Vein endothelial cell (primary cell): ENCODE data around the gene HNRNPCL4. TPM values are rescaled to one million over a fixed set of nuclear protein-coding genes. Genes with fewer than 3 reads are reported as not detected.

Source experiments
- total RNA-seq: library from RNA; depleted of rRNA; stranded (reverse); fragments of >200 nt; gene quantifications from 2 replicates; pipeline ENCODE4 v1.2.3, GENCODE V29; 2012

The HNRNPCL4 gene
- not detected in 2 replicates for total RNA-seq

DNA sequence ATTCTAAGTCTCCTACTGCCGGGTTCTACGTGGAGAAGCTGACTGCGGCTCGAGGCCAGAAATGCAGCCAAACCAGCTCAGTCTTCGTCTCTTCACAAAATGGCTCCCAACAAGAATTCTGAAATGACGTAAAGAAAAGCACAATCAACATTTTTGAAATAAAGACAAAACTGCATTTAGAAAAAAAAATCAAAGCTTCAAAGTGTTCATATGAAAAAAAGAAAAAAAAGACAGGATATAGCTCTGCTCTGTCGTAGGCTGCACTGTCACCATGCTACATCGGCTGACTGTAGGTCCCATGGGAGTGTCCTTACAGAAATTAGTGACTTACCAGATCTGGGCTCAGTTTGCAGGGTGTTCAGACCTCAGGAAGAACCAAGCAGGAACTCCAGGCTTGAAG lies at the start of gene HNRNPCL4:
Gene HNRNPCL4 (minus strand): TSS at position 101 of the 400 bp plus-strand sequence. CDS start 164 bp downstream, outside the sequence.

DNA sequence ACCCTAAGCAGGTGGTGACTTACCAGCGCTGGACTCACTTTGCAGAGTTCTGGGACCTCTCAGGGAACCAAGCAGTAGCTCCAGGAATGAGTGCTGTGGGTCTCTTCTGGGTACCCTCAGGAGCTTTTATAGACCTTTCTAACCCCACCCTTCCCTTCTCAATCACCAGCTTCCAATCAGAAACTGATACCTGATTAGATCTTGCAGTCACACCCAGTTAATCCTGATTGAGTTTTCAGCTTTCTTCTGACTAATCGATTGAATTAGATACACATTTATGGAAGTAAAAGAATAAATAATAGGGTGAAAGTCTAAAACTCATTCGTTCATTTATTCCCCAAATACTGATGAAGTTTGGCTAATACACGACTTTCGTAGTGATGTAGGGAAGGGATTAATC lies 35.9 kb upstream of the HNRNPCL4 start, which contains the start of gene PRAMEF13:
Gene PRAMEF13 (minus strand): TSS at position 101 of the 400 bp plus-strand sequence. CDS start 1,820 bp downstream, outside the sequence.

GRCh38 chr1:13171548-13171947 lies 6.1 kb upstream of the HNRNPCL4 start, which contains the start of gene PRAMEF9:
Gene PRAMEF9, plus strand, starts transcription at chr1:13171848. Its CDS starts 3,433 bp downstream, at chr1:13175281.

DNA sequence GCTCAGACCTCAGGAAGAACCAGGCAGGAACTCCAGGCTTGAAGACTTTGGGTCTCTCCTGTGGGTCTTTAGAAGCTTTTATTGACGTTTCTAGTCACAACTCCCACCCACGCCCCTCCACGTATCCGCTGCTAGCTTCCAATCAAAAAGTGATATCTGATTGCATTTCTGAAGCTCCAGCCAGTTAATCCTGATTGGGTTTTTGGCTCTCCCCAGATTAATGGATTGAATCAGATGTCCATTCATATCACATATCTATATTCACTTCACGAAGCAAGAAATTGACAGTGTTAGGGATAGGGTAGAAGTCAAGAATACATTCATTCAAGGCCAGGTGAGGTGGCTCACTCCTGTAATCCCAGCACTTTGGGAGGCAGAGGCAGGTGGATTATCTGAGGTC lies 9.5 kb downstream of the HNRNPCL4 start, which contains the start of gene PRAMEF26:
Gene PRAMEF26 (minus strand): TSS at position 101 of the 400 bp plus-strand sequence. CDS start 2,914 bp downstream, outside the sequence.

DNA sequence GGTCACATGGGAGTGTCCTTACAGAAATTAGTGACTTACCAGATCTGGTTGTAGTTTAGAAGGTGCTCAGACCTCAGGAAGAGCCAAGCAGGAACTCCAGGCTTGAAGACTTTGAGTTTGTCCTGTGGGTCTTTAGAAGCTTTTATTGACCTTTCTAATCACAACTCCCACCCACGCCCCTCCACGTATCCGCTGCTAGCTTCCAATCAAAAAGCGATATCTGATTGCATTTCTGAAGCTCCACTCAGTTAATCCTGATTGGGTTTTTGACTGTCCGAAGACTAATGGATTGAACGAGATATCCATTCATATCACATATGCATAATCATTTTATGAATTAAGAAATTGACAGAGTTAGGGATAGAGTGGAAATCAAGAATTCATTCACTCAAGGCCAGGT lies 48.7 kb downstream of the HNRNPCL4 start, which contains the start of gene HNRNPCL2:
Gene HNRNPCL2 (minus strand): TSS at position 101 of the 400 bp plus-strand sequence. CDS start 454 bp downstream, outside the sequence.

Other genes starting within 250 kb of the HNRNPCL4 start
- not detected in 2 replicates for gene PRAMEF7, start 249.0 kb downstream of the HNRNPCL4 start, total RNA-seq
- gene PRAMEF6, start 218.1 kb downstream of the HNRNPCL4 start, total RNA-seq, result not detected in 2 replicates
- gene PRAMEF27, start 109.1 kb downstream of the HNRNPCL4 start, total RNA-seq, result not detected in 2 replicates
- not detected in 2 replicates for gene HNRNPCL3, start 104.9 kb downstream of the HNRNPCL4 start, total RNA-seq
- gene PRAMEF25, start 94.9 kb downstream of the HNRNPCL4 start, total RNA-seq, result not detected in 2 replicates
- gene HNRNPCL2, start 48.8 kb downstream of the HNRNPCL4 start, total RNA-seq, result not detected in 2 replicates
- not detected in 2 replicates for gene PRAMEF26, start 9.6 kb downstream of the HNRNPCL4 start, total RNA-seq
- not detected in 2 replicates for gene PRAMEF9, start 6.2 kb upstream of the HNRNPCL4 start, total RNA-seq
- not detected in 2 replicates for gene PRAMEF13, start 35.8 kb upstream of the HNRNPCL4 start, total RNA-seq
- gene PRAMEF18, start 60.5 kb upstream of the HNRNPCL4 start, total RNA-seq, result not detected in 2 replicates
- gene PRAMEF5, start 88.6 kb upstream of the HNRNPCL4 start, total RNA-seq, result not detected in 2 replicates
- gene PRAMEF8, start 119.5 kb upstream of the HNRNPCL4 start, total RNA-seq, result not detected in 2 replicates
- gene PRAMEF33, start 137.9 kb upstream of the HNRNPCL4 start, total RNA-seq, result not detected in 2 replicates
- not detected in 2 replicates for gene PRAMEF15, start 149.9 kb upstream of the HNRNPCL4 start, total RNA-seq
- not detected in 2 replicates for gene PRAMEF14, start 181.5 kb upstream of the HNRNPCL4 start, total RNA-seq
- not detected in 2 replicates for gene PRAMEF19, start 206.3 kb upstream of the HNRNPCL4 start, total RNA-seq
- not detected in 2 replicates for gene PRAMEF17, start 224.0 kb upstream of the HNRNPCL4 start, total RNA-seq
- not detected in 2 replicates for gene PRAMEF20, start 244.8 kb upstream of the HNRNPCL4 start, total RNA-seq